HepG2 (cell line): ENCODE measurements around the gene LPXN. TPM values are rescaled to one million over a fixed set of nuclear protein-coding genes. Genes with fewer than 3 reads are reported as not detected.

Experiments
- CENPX ChIP-seq: sonication (generic); formaldehyde crosslinking; IDR thresholded peaks from 2 replicates; pipeline ENCODE4 v1.9.0; 2021; ENCODE audit warnings: mild to moderate bottlenecking, missing genetic modification reagents, moderate library complexity
- EP300 ChIP-seq, 3 experiments: sonication (generic) in 1 of 3; formaldehyde crosslinking in 1 of 3; IDR thresholded peaks; 2 replicates each; pipeline versions ENCODE4 v1.5.1 to v1.6.1; 2011 to 2020; ENCODE audit warnings: low read depth in 2 of 3, low read length in 2 of 3, borderline replicate concordance in 1 of 3, improper control_type of control experiment in 1 of 3, mild to moderate bottlenecking in 1 of 3, missing genetic modification reagents in 1 of 3, moderate library complexity in 1 of 3
- KLF9 ChIP-seq: IDR thresholded peaks from 2 replicates; pipeline ENCODE4 v1.6.1; 2016; ENCODE audit warnings: low read depth
- LRRFIP1 ChIP-seq: sonication (generic); formaldehyde crosslinking; conservative IDR thresholded peaks from 2 replicates; pipeline ENCODE4 v1.4.0; 2020; ENCODE audit warnings: missing genetic modification reagents
- STAG1 ChIP-seq: sonication (generic); formaldehyde crosslinking; IDR thresholded peaks from 2 replicates; pipeline ENCODE4 v1.4.0; 2020; ENCODE audit warnings: missing genetic modification reagents
- TCF12 ChIP-seq, 2 experiments: fragments of 450-650 bp in 1 of 2; sonication (generic) in 1 of 2; formaldehyde crosslinking in 1 of 2; IDR thresholded peaks; 2 replicates each; pipeline versions ENCODE4 v1.6.1 to v1.8.0; 2017 to 2022; ENCODE audit warnings: antibody characterized with exemption in 1 of 2, mild to moderate bottlenecking in 1 of 2, missing genetic modification reagents in 1 of 2, moderate library complexity in 1 of 2
- ZBTB42 ChIP-seq: sonication (generic); formaldehyde crosslinking; IDR thresholded peaks from 2 replicates; pipeline ENCODE4 v1.5.0; 2020; ENCODE audit warnings: mild to moderate bottlenecking, missing genetic modification reagents
- ZC3H4 ChIP-seq: sonication (generic); formaldehyde crosslinking; IDR thresholded peaks from 2 replicates; pipeline ENCODE4 v1.4.0; 2020; ENCODE audit warnings: missing genetic modification reagents, borderline replicate concordance
- ZNF263 ChIP-seq: sonication (generic); formaldehyde crosslinking; IDR thresholded peaks from 2 replicates; pipeline ENCODE4 v1.4.0; 2020; ENCODE audit warnings: missing genetic modification reagents
- polyA plus RNA-seq, 8 experiments: library from polyadenylated mRNA; depleted of rRNA in 3 of 8; stranded (reverse) in 7 of 8; unstranded in 1 of 8; fragments of >200 nt; fragmentation: Illumina TruSeq in 4 of 8; extraction: Trizol in 4 of 8; gene quantifications; 2 replicates each; pipeline versions ENCODE4 v1.2.1 to v1.2.3, GENCODE V29; 2011 to 2016; ENCODE audit warnings: low read depth in 4 of 8, missing spikeins in 1 of 8, mixed read lengths in 1 of 8; ENCODE audit not compliant: insufficient read depth in 1 of 8
- total RNA-seq, 5 experiments: library from RNA; depleted of rRNA; stranded (reverse); fragments of >200 nt; fragmentation: Illumina TruSeq; extraction: Trizol; gene quantifications; 2 replicates each; pipeline ENCODE4 v1.2.3, GENCODE V29; 2016; ENCODE audit warnings: low read depth in 1 of 5
- TF ChIP-seq, protein P1 (sequence below): sonication (generic); formaldehyde crosslinking; IDR thresholded peaks from 2 replicates; pipeline ENCODE4 v1.4.0; 2020; ENCODE audit warnings: mild to moderate bottlenecking, missing genetic modification reagents
- TF ChIP-seq, protein P2 (sequence below): sonication (generic); formaldehyde crosslinking; IDR thresholded peaks from 2 replicates; pipeline ENCODE4 v1.4.0; 2020; ENCODE audit warnings: missing genetic modification reagents, mild to moderate bottlenecking, borderline replicate concordance

The LPXN gene
- total and polyA plus RNA-seq, 2 of the 13 experiments (the other 11 are each of a cell fraction or from before 2014, with no cell fraction given), result 1.7 to 3.5 TPM

DNA sequence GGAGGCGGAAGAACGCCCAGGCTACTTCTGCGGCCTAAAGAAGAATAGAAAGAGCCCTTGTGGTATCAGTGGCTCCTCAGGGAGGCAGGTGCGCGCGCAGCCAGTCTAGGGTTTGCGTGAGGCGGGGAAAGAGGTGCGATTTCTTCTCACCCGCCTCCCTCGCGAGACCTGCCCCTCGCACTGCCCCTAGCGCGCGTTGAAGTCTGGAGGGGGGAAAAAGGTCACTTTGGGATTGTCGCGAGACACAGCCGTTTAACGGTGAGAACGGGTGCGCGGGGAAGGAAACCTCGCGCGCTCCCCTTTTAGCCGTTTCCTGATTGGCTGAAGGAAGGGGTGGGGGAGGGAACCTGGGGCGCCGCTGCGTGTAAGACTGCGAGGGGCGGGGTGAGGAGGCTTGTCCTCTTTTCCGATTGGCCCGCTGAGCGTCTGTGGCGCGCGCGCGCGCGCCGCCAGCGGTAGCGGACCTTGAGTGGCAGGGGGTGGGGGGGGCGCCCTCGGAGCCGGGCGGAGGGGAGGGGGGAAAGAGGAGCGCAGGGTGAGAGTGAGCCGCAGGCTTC is 3.1 kb upstream of the LPXN start, which contains the start of gene ZFP91 (continued):
- TF ChIP-seq, protein P1, sequence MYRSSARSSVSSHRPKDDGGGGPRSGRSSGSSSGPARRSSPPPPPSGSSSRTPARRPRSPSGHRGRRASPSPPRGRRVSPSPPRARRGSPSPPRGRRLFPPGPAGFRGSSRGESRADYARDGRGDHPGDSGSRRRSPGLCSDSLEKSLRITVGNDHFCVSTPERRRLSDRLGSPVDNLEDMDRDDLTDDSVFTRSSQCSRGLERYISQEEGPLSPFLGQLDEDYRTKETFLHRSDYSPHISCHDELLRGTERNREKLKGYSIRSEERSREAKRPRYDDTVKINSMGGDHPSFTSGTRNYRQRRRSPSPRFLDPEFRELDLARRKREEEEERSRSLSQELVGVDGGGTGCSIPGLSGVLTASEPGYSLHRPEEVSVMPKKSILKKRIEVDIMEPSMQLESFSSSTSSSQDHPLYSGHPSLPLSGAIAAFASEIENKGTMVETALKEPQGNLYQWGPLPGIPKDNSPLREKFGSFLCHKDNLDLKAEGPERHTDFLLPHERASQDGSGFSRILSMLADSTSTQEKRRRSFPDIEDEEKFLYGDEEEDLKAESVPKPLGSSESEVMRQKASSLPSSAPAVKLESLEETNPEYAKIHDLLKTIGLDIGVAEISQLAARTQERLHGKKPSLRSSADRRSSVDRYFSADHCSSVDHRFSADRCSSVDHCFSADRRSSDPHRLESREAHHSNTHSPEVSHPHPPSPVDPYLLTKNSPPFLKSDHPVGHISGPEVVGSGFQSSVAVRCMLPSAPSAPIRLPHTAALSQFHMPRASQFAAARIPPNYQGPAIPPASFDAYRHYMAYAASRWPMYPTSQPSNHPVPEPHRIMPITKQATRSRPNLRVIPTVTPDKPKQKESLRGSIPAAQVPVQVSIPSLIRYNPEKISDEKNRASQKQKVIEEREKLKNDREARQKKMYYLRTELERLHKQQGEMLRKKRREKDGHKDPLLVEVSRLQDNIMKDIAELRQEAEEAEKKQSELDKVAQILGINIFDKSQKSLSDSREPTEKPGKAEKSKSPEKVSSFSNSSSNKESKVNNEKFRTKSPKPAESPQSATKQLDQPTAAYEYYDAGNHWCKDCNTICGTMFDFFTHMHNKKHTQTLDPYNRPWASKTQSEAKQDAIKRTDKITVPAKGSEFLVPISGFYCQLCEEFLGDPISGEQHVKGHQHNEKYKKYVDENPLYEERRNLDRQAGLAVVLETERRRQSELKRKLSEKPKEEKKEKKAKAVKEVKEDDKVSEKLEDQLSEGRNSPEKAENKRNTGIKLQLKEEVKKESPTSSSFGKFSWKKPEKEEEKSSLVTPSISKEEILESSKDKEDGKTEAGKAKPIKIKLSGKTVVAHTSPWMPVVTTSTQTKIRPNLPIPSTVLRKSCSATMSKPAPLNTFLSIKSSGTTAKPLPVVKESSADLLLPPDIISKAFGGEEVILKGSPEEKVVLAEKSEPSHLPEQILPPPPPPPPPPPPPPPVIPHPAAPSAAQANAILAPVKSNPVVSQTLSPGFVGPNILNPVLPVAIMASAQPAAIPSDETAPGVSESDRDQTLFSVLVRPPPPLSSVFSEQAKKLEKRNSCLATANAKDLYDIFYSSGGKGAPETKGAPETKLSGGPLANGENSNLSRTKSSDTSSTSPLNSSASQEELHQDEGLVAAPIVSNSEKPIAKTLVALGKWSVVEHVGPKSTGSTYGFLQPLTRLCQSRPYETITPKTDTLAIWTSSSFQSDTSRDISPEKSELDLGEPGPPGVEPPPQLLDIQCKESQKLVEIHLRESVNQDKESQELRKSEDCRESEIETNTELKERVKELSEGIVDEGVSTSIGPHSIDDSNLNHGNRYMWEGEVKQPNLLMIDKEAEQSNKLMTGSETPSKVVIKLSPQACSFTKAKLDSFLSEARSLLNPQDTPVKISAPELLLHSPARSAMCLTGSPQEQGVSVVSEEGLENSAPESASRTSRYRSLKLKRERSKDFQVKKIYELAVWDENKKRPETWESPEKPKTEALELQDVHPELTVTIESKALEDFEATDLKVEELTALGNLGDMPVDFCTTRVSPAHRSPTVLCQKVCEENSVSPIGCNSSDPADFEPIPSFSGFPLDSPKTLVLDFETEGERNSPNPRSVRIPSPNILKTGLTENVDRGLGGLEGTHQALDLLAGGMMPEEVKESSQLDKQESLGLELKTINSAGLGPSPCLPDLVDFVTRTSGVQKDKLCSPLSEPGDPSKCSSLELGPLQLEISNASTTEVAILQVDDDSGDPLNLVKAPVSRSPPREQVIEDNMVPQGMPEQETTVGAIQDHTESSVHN, result no peak
- TF ChIP-seq EP300 (IDR thresholded peaks at IDR 0.05; ENCODE audit: low read depth in 2 of 2, low read length in 2 of 2), result no peak
- TF ChIP-seq EP300 (CRISPR knock-in tag; IDR thresholded peaks at IDR 0.05; ENCODE audit: borderline replicate concordance), result no peak
- TF ChIP-seq TCF12 (IDR thresholded peaks at IDR 0.05), result no peak
- no peak for TF ChIP-seq TCF12 (CRISPR knock-in tag; IDR thresholded peaks at IDR 0.05)
- TF ChIP-seq, protein P2, sequence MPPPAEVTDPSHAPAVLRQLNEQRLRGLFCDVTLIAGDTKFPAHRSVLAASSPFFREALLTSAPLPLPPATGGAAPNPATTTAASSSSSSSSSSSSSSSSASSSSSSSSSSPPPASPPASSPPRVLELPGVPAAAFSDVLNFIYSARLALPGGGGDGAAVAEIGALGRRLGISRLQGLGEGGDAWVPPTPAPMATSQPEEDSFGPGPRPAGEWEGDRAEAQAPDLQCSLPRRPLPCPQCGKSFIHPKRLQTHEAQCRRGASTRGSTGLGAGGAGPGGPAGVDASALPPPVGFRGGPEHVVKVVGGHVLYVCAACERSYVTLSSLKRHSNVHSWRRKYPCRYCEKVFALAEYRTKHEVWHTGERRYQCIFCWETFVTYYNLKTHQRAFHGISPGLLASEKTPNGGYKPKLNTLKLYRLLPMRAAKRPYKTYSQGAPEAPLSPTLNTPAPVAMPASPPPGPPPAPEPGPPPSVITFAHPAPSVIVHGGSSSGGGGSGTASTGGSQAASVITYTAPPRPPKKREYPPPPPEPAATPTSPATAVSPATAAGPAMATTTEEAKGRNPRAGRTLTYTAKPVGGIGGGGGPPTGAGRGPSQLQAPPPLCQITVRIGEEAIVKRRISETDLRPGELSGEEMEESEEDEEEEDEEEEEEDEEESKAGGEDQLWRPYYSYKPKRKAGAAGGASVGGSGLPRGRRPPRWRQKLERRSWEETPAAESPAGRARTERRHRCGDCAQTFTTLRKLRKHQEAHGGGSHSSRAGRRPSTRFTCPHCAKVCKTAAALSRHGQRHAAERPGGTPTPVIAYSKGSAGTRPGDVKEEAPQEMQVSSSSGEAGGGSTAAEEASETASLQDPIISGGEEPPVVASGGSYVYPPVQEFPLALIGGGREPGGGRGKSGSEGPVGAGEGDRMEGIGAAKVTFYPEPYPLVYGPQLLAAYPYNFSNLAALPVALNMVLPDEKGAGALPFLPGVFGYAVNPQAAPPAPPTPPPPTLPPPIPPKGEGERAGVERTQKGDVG (CRISPR knock-in tag), result no peak
- no peak for TF ChIP-seq ZC3H4 (CRISPR knock-in tag)
- no peak for TF ChIP-seq STAG1 (CRISPR knock-in tag)
- 0 out of 2 replicates have a peak, but pooled peaks have one; percentile 51 for TF ChIP-seq ZBTB42
- no peak for TF ChIP-seq KLF9
- TF ChIP-seq ZNF263 (CRISPR knock-in tag), result no peak
- TF ChIP-seq LRRFIP1, result no peak
- no peak for TF ChIP-seq CENPX (CRISPR knock-in tag)
